DND-41 (cell line): ENCODE data around the gene GNB1L.

ENCODE experiments used
- EZH2 ChIP-seq: IDR thresholded peaks from 3 replicates; pipeline ENCODE4 v1.6.1; 2012; ENCODE audit warnings: borderline replicate concordance, low read depth, mild to moderate bottlenecking, moderate library complexity, low read length, inconsistent platforms; ENCODE audit not compliant: severe bottlenecking
- TF ChIP-seq, protein P1 (sequence below): IDR thresholded peaks from 2 replicates; pipeline ENCODE4 v1.5.1; 2012; ENCODE audit warnings: borderline replicate concordance, low read length, moderate library complexity, mild to moderate bottlenecking; ENCODE audit not compliant: poor library complexity, severe bottlenecking; ENCODE audit errors: extremely low read depth

GRCh38 chr22:19744350-19745006 lies 110.2 kb downstream of the GNB1L start:
- no peak for TF ChIP-seq EZH2
- TF ChIP-seq, protein P1, sequence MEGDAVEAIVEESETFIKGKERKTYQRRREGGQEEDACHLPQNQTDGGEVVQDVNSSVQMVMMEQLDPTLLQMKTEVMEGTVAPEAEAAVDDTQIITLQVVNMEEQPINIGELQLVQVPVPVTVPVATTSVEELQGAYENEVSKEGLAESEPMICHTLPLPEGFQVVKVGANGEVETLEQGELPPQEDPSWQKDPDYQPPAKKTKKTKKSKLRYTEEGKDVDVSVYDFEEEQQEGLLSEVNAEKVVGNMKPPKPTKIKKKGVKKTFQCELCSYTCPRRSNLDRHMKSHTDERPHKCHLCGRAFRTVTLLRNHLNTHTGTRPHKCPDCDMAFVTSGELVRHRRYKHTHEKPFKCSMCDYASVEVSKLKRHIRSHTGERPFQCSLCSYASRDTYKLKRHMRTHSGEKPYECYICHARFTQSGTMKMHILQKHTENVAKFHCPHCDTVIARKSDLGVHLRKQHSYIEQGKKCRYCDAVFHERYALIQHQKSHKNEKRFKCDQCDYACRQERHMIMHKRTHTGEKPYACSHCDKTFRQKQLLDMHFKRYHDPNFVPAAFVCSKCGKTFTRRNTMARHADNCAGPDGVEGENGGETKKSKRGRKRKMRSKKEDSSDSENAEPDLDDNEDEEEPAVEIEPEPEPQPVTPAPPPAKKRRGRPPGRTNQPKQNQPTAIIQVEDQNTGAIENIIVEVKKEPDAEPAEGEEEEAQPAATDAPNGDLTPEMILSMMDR, result no peak
